ENCODE measurements around the gene NUP107. TPM values are rescaled to one million over a fixed set of nuclear protein-coding genes. Genes with fewer than 3 reads are reported as not detected.

The NUP107 gene
- total RNA-seq, 1 donor from 2014 or later, result 23.9 TPM

DNA sequence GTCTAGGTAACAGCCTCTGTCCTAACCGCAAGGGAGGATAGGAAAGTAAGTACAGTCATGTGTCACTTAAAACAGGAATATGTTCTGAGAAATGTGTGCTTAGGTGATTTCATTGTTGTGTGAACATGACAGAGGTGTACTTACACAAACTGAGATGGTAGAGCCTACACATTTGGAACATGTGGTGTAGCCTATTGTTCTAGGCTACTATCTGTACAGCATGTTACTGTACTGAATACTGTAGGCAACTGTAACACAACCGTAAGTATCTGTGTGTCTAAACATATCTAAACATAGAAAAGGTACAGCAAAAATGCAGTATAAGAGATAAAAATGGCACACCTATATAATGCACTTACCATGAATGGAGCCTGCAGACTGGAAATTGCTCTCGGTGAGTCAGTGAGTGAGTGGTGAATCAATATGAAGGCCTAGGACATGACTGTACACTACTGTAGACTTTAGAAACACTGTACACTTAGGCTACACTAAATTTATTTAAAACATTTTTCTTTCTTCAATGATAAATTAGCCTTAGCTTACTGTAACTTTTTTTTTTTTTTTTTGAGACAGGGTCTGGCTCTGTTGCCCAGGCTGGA is 108.0 kb downstream of the NUP107 start:
- Mint-ChIP-seq H3K4me3 (ENCODE audit: unreplicated experiment) (no peak overlapping the region), H3K4me1 (ENCODE audit: low read depth) (no peaks in the 10 kb centered on the region), H3K36me3 (ENCODE audit: low read depth) (no peaks in the 10 kb centered on the region), H3K27me3 (ENCODE audit: low read depth) (no peaks in the 10 kb centered on the region), H3K27ac (ENCODE audit: unreplicated experiment) (no peak overlapping the region), H3K9me3 (ENCODE audit: low read depth) (no peaks in the 10 kb centered on the region)
- no peak for DNase-seq (ENCODE audit: low spot score)
- TF ChIP-seq, protein P1, sequence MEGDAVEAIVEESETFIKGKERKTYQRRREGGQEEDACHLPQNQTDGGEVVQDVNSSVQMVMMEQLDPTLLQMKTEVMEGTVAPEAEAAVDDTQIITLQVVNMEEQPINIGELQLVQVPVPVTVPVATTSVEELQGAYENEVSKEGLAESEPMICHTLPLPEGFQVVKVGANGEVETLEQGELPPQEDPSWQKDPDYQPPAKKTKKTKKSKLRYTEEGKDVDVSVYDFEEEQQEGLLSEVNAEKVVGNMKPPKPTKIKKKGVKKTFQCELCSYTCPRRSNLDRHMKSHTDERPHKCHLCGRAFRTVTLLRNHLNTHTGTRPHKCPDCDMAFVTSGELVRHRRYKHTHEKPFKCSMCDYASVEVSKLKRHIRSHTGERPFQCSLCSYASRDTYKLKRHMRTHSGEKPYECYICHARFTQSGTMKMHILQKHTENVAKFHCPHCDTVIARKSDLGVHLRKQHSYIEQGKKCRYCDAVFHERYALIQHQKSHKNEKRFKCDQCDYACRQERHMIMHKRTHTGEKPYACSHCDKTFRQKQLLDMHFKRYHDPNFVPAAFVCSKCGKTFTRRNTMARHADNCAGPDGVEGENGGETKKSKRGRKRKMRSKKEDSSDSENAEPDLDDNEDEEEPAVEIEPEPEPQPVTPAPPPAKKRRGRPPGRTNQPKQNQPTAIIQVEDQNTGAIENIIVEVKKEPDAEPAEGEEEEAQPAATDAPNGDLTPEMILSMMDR (IDR thresholded peaks at IDR 0.05), result no peak

Other genes starting within 250 kb of the NUP107 start
- 163 to 239 TPM (median 229 TPM) in 3 replicates for gene RAP1B, start 76.1 kb upstream of the NUP107 start, total RNA-seq
- gene SLC35E3, start 59.2 kb downstream of the NUP107 start, total RNA-seq, result 10.7 to 13.6 TPM (median 11.6 TPM) in 3 replicates
- gene MDM2, start 121.2 kb downstream of the NUP107 start, total RNA-seq, result 146 to 160 TPM (median 158 TPM) in 3 replicates
- gene CPM, start 246.2 kb downstream of the NUP107 start, total RNA-seq, result 0.29 to 1.3 TPM (median 0.67 TPM) in 3 replicates